ENCODE measurements around the gene ATP2A1. TPM values are rescaled to one million over a fixed set of nuclear protein-coding genes. Genes with fewer than 3 reads are reported as not detected.

ATP2A1 gene
- total and polyA plus RNA-seq, 2 of the 8 experiments (the other 6 are each of a cell fraction or from before 2014, with no cell fraction given): 1.7 to 2.4 TPM

GRCh38 chr16:28866454-28866804 lies 11.9 kb upstream of the ATP2A1 start:
- CTCF ChIA-PET (ENCODE audit: partially characterized antibody): interaction anchor here (1.5 to 4.1 kb wide), 3 partner anchors 9 to 81 kb away, joined by 5 to 42 read pairs (median 12); no protein-coding TSS in a partner anchor
- 94% methylated on average over 15 of the region's 17 CpGs; no CpG with 5 or more reads in 1 of the 2 experiments for WGBS, 2 experiments (ENCODE audit: extremely low coverage in 1 of 2, insufficient coverage in 1 of 2, insufficient read length in 1 of 2, insufficient replicate concordance in 2 of 2, low coverage in 1 of 2, low lambda C conversion rate in 2 of 2, missing lambda C conversion rate in 1 of 2)
- peaks cover 3 to 19% of the 10 kb centered on the region in 2 experiments; a peak in 3 of 4 replicates for H3K79me2 ChIP-seq (ENCODE audit: control insufficient read depth in 1 of 2, insufficient read depth in 2 of 2, low read length in 2 of 2)
- TF ChIP-seq SAP30 (IDR thresholded peaks at IDR 0.05; ENCODE audit: insufficient read depth, insufficient replicate concordance, low read length) (no peak), HDAC6 (IDR thresholded peaks at IDR 0.05; ENCODE audit: low read depth, low read length) (no peak), MAFK (IDR thresholded peaks at IDR 0.05; ENCODE audit: low read depth, low read length) (no peak), HDAC2 (IDR thresholded peaks at IDR 0.05; ENCODE audit: borderline replicate concordance in 1 of 2, low read depth in 2 of 2, low read length in 2 of 2) (no peak), ZNF274 (IDR thresholded peaks at IDR 0.05; ENCODE audit: borderline replicate concordance, extremely low read depth, low read length) (no peak), TBP (IDR thresholded peaks at IDR 0.05; ENCODE audit: low read depth, low read length) (no peak), BCL11A (IDR thresholded peaks at IDR 0.05; ENCODE audit: low read depth in 2 of 2, low read length in 2 of 2) (no peak), CTBP2 (IDR thresholded peaks at IDR 0.05; ENCODE audit: borderline replicate concordance, insufficient read depth, insufficient read length, low read length) (no peak), SP4 (IDR thresholded peaks at IDR 0.05; ENCODE audit: low read length) (no peak), SIRT6 (IDR thresholded peaks at IDR 0.05; ENCODE audit: low read length) (no peak), YY1 (IDR thresholded peaks at IDR 0.05; ENCODE audit: low read depth, low read length) (no peak), RNF2 (IDR thresholded peaks at IDR 0.05; ENCODE audit: borderline replicate concordance, low read depth, low read length, missing control alignments, poor library complexity, severe bottlenecking) (no peak), POU5F1 (IDR thresholded peaks at IDR 0.05; ENCODE audit: low read depth, low read length) (no peak), POLR2A (IDR thresholded peaks at IDR 0.05; ENCODE audit: control extremely low read depth in 1 of 2, low read depth in 2 of 2, low read length in 2 of 2) (no peak)

More at GRCh38 chr16:28866454-28866804, 11.9 kb upstream of the ATP2A1 start:
- Histone ChIP-seq H2BK12ac (ENCODE audit: low read depth, low read length) (no peak overlapping the region), H3K23me2 (ENCODE audit: low read depth, low read length) (peaks cover 8% of the 10 kb centered on the region), H3K79me1 (ENCODE audit: low read depth, low read length) (peaks cover 18% of the 10 kb centered on the region), H3K4me1 (replicated peaks in 1 of 4; ENCODE audit: control insufficient read depth in 3 of 4, insufficient read depth in 4 of 4, low read length in 3 of 4) (peaks cover 0 to 8% (median 3%) of the 10 kb centered on the region in 4 experiments; a peak in 6 of 7 replicates), H3K9ac (replicated peaks in 1 of 4; ENCODE audit: extremely low read depth in 1 of 4, low read depth in 3 of 4, low read length in 3 of 4) (no peak overlapping the region), H3K18ac (ENCODE audit: extremely low read depth, low read length) (no peak overlapping the region), H3K36me3 (ENCODE audit: control insufficient read depth in 2 of 4, insufficient read depth in 4 of 4, low read length in 3 of 4) (peaks cover 18 to 38% (median 28%) of the 10 kb centered on the region in 4 experiments), H2AFZ (ENCODE audit: low read length) (no peak overlapping the region), H3K56ac (replicated peaks; ENCODE audit: insufficient read length, low read depth, low read length) (no peak overlapping the region), H3K4ac (replicated peaks; ENCODE audit: insufficient read length, low read depth, low read length) (no peak overlapping the region), H3K23ac (ENCODE audit: insufficient read length) (no peak overlapping the region), H2BK5ac (ENCODE audit: low read depth, low read length) (no peak overlapping the region), H4K5ac (ENCODE audit: insufficient read length, low read depth, low read length) (no peak overlapping the region), H4K91ac (replicated peaks; ENCODE audit: insufficient read length, low read length) (no peak overlapping the region), H3K27ac (ENCODE audit: low read depth, low read length) (no peak overlapping the region), H3K27me3 (replicated peaks in 1 of 4; ENCODE audit: control insufficient read depth in 3 of 4, extremely low read depth in 1 of 4, insufficient read depth in 3 of 4, low read length in 3 of 4) (no peaks in the 10 kb centered on the region), H4K20me1 (replicated peaks in 1 of 2; ENCODE audit: control insufficient read depth in 1 of 2, insufficient read depth in 2 of 2, low read length in 2 of 2) (peaks cover 2 to 10% of the 10 kb centered on the region in 2 experiments), H3K4me3 (ENCODE audit: extremely low read depth in 1 of 4, insufficient read depth in 2 of 4, low read depth in 3 of 4, low read length in 4 of 4) (no peak overlapping the region), H2BK120ac (replicated peaks; ENCODE audit: low read depth, low read length) (no peak overlapping the region), H2AK5ac (ENCODE audit: low read depth, low read length) (no peak overlapping the region), H2BK15ac (ENCODE audit: low read length) (no peak overlapping the region), H3K14ac (ENCODE audit: insufficient read length) (no peak overlapping the region), H4K8ac (ENCODE audit: extremely low read depth, insufficient read depth, low read length) (no peak overlapping the region), H2BK20ac (ENCODE audit: low read length) (no peak overlapping the region), H3K9me3 (ENCODE audit: insufficient read depth in 2 of 2, low read depth in 1 of 2, low read length in 1 of 2) (no peaks in the 10 kb centered on the region), H3K4me2 (ENCODE audit: insufficient read depth in 1 of 2, low read depth in 2 of 2, low read length in 2 of 2) (no peak overlapping the region)
- FAIRE-seq (no peak), DNase-seq (ENCODE audit: low read depth in 1 of 2, low spot score in 2 of 2) (no peak)
- POLR2A ChIA-PET (ENCODE audit: partially characterized antibody): interaction anchor here (0.6 to 7.5 kb wide), 10 partner anchors 8 to 79 kb away, joined by 3 to 159 read pairs (median 6); partner anchors contain the start of genes ATP2A1, ATXN2L, RABEP2 and TUFM

All from H1 (cell line).